Stimulated activated CD8-positive, alpha-beta memory T cell treated with anti-CD3 and anti-CD28 coated beads, Interleukin-2, amount 100 ng/mL, for 48 hours (primary cell): ENCODE data around the gene KIF17.
A peak's percentile ranks its signal among the peaks of the same experiment; 100 is the strongest.

Experiments
- DNase-seq, 2 donors: peaks; one replicate each; pipeline ENCODE4 v3.0.0-alpha.2; 2020; ENCODE audit warnings: low read depth in 2 of 2

KIF17 gene

GRCh38 chr1:20710469-20711284 lies 7.1 kb downstream of the KIF17 start:
- no peak for DNase-seq

GRCh38 chr1:20709868-20710267 lies 7.9 kb downstream of the KIF17 start:
- no peak for DNase-seq

GRCh38 chr1:20708891-20709290 lies 8.9 kb downstream of the KIF17 start:
- DNase-seq = no peak

GRCh38 chr1:20708057-20708456 lies 9.8 kb downstream of the KIF17 start:
- DNase-seq = no peak

GRCh38 chr1:20706841-20707240 lies 11.0 kb downstream of the KIF17 start:
- no peak for DNase-seq

- DNase-seq = no peak
These were observed 12.5 kb downstream of the KIF17 start for GRCh38 chr1:20705203-20705755.

- no peak for DNase-seq
These were observed 13.2 kb downstream of the KIF17 start for GRCh38 chr1:20704390-20705202.

GRCh38 chr1:20703124-20703756 lies 14.6 kb downstream of the KIF17 start:
- no peak for DNase-seq

GRCh38 chr1:20702416-20702815 lies 15.4 kb downstream of the KIF17 start:
- DNase-seq = no peak

- DNase-seq = no peak
These were observed 16.0 kb downstream of the KIF17 start for GRCh38 chr1:20701847-20702246.

GRCh38 chr1:20701446-20701845 lies 16.4 kb downstream of the KIF17 start:
- no peak for DNase-seq

GRCh38 chr1:20700636-20701215 lies 17.1 kb downstream of the KIF17 start:
- no peak for DNase-seq

- no peak for DNase-seq
These were observed 18.2 kb downstream of the KIF17 start for GRCh38 chr1:20699558-20699957.

- no peak for DNase-seq
These were observed 19.5 kb downstream of the KIF17 start for GRCh38 chr1:20698195-20698910.

GRCh38 chr1:20697563-20697962 lies 20.2 kb downstream of the KIF17 start:
- DNase-seq = no peak

GRCh38 chr1:20696397-20697333 lies 21.1 kb downstream of the KIF17 start:
- peak; percentile 57 to 66 for DNase-seq

- DNase-seq = no peak
These were observed 22.3 kb downstream of the KIF17 start for GRCh38 chr1:20695515-20695914.

GRCh38 chr1:20693623-20694022 lies 24.2 kb downstream of the KIF17 start:
- no peak for DNase-seq

- no peak for DNase-seq
These were observed 25.9 kb downstream of the KIF17 start for GRCh38 chr1:20691872-20692271.

- no peak for DNase-seq
These were observed 28.2 kb downstream of the KIF17 start for GRCh38 chr1:20689645-20690056.
